A549 (cell line): ENCODE data around the gene NLGN2.

Experiments
- CBX8 ChIP-seq: fragments of 200-600 bp; sonication (generic); IDR thresholded peaks from 2 replicates; pipeline ENCODE4 v1.6.1; 2016
- EHF ChIP-seq: fragments of 250-450 bp; sonication (Bioruptor Pico); IDR thresholded peaks from 2 replicates; pipeline ENCODE4 v1.5.0; 2020; ENCODE audit warnings: mild to moderate bottlenecking
- RFX5 ChIP-seq: fragments of 450-650 bp; IDR thresholded peaks from 2 replicates; pipeline ENCODE4 v1.7.1; 2014; ENCODE audit warnings: antibody characterized with exemption, mild to moderate bottlenecking, moderate library complexity
- SMC3 ChIP-seq: fragments of >200 bp; sonication (Bioruptor Twin); formaldehyde crosslinking; IDR thresholded peaks from 3 replicates; pipeline ENCODE4 v1.6.1; 2018; ENCODE audit warnings: inconsistent platforms
- SREBF2 ChIP-seq: fragments of 450-650 bp; IDR thresholded peaks from 2 replicates; pipeline ENCODE4 v1.6.1; 2014; ENCODE audit warnings: mild to moderate bottlenecking, moderate library complexity
- ZFP36 ChIP-seq: fragments of 450-650 bp; IDR thresholded peaks from 2 replicates; pipeline ENCODE4 v1.6.1; 2014; ENCODE audit warnings: borderline replicate concordance; ENCODE audit not compliant: partially characterized antibody
- TF ChIP-seq, protein P1 (sequence below): fragments of >200 bp; sonication (Bioruptor Twin); formaldehyde crosslinking; IDR thresholded peaks from 3 replicates; pipeline ENCODE4 v1.5.1; 2016
- TF ChIP-seq, protein P2 (sequence below): fragments of 200-600 bp; sonication (generic); IDR thresholded peaks from 2 replicates; pipeline ENCODE4 v1.6.1; 2016; ENCODE audit warnings: antibody characterized with exemption, mild to moderate bottlenecking, moderate library complexity

DNA sequence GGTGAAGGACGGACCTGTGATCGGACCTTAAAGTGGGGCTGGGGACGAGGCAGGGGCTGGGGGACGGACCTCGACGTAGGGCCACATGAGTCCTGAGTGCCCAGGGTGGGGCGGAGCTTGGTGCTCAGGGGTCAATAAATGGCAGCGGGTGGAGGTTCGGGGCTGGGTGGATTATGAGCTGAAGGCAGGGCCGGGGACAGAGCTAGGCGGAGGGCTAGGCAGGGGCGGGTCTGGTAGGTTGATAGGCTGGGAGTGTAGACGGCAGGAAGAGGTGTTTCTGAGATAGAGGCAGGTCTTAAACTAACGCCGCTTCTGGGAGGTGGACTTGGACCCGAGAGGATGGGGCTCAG lies 37.9 kb downstream of the NLGN2 start:
- no peak for TF ChIP-seq ZFP36
- TF ChIP-seq SMC3 = no peak
- TF ChIP-seq RFX5 = no peak
- no peak for TF ChIP-seq CBX8
- TF ChIP-seq, protein P1, sequence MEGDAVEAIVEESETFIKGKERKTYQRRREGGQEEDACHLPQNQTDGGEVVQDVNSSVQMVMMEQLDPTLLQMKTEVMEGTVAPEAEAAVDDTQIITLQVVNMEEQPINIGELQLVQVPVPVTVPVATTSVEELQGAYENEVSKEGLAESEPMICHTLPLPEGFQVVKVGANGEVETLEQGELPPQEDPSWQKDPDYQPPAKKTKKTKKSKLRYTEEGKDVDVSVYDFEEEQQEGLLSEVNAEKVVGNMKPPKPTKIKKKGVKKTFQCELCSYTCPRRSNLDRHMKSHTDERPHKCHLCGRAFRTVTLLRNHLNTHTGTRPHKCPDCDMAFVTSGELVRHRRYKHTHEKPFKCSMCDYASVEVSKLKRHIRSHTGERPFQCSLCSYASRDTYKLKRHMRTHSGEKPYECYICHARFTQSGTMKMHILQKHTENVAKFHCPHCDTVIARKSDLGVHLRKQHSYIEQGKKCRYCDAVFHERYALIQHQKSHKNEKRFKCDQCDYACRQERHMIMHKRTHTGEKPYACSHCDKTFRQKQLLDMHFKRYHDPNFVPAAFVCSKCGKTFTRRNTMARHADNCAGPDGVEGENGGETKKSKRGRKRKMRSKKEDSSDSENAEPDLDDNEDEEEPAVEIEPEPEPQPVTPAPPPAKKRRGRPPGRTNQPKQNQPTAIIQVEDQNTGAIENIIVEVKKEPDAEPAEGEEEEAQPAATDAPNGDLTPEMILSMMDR = no peak
- no peak for TF ChIP-seq EHF (CRISPR knock-in tag)
- no peak for TF ChIP-seq SREBF2
- TF ChIP-seq, protein P2, sequence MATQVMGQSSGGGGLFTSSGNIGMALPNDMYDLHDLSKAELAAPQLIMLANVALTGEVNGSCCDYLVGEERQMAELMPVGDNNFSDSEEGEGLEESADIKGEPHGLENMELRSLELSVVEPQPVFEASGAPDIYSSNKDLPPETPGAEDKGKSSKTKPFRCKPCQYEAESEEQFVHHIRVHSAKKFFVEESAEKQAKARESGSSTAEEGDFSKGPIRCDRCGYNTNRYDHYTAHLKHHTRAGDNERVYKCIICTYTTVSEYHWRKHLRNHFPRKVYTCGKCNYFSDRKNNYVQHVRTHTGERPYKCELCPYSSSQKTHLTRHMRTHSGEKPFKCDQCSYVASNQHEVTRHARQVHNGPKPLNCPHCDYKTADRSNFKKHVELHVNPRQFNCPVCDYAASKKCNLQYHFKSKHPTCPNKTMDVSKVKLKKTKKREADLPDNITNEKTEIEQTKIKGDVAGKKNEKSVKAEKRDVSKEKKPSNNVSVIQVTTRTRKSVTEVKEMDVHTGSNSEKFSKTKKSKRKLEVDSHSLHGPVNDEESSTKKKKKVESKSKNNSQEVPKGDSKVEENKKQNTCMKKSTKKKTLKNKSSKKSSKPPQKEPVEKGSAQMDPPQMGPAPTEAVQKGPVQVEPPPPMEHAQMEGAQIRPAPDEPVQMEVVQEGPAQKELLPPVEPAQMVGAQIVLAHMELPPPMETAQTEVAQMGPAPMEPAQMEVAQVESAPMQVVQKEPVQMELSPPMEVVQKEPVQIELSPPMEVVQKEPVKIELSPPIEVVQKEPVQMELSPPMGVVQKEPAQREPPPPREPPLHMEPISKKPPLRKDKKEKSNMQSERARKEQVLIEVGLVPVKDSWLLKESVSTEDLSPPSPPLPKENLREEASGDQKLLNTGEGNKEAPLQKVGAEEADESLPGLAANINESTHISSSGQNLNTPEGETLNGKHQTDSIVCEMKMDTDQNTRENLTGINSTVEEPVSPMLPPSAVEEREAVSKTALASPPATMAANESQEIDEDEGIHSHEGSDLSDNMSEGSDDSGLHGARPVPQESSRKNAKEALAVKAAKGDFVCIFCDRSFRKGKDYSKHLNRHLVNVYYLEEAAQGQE = no peak
